WTC11 (cell line): ENCODE results near the gene ZNF710. TPM values are rescaled to one million over a fixed set of nuclear protein-coding genes. Genes with fewer than 3 reads are reported as not detected.

Experiments used
- ATAC-seq: fragments of 200-7000 bp; cut with Tn5 transposase; 2 replicates; pipeline ENCODE4 v1.10.0; 2021; ENCODE audit warnings: mild to moderate bottlenecking, moderate library complexity
- CTCF ChIA-PET: fragments of 300-600 bp; sonication (Branson Sonifier 250); formaldehyde crosslinking; loops from one replicate; lab custom pipeline; 2021; ENCODE audit warnings: antibody characterized with exemption; lab: Charles Lee
- POLR2A ChIA-PET: fragments of 350-600 bp; sonication (Branson Sonifier 250); formaldehyde crosslinking; loops from one replicate; lab custom pipeline; 2021; ENCODE audit warnings: antibody characterized with exemption; lab: Charles Lee
- DNase-seq: peaks from one replicate; pipeline ENCODE4 v3.0.0; 2021; ENCODE audit warnings: low spot score
- H3K27ac Mint-ChIP-seq: 2 replicates; pipeline ENCODE4 v1.8.0; 2021; ENCODE audit warnings: mixed read lengths
- H3K27me3 Mint-ChIP-seq: 2 replicates; pipeline ENCODE4 v1.8.0; 2021; ENCODE audit warnings: low read depth, mild to moderate bottlenecking, moderate library complexity, mixed read lengths
- H3K36me3 Mint-ChIP-seq: 2 replicates; pipeline ENCODE4 v1.8.0; 2021; ENCODE audit warnings: mixed read lengths
- H3K4me1 Mint-ChIP-seq: 2 replicates; pipeline ENCODE4 v1.8.0; 2022; ENCODE audit warnings: mixed read lengths
- H3K4me3 Mint-ChIP-seq: 2 replicates; pipeline ENCODE4 v1.8.0; 2021; ENCODE audit warnings: mild to moderate bottlenecking, moderate library complexity, mixed read lengths
- H3K9me3 Mint-ChIP-seq: 2 replicates; pipeline ENCODE4 v1.8.0; 2021; ENCODE audit warnings: mixed read lengths
- ATF2 ChIP-seq: sonication (generic); formaldehyde crosslinking; IDR thresholded peaks from 2 replicates; pipeline ENCODE4 v1.8.1; 2022; ENCODE audit warnings: low read depth, missing genetic modification reagents, borderline replicate concordance
- CBFB ChIP-seq: sonication (generic); formaldehyde crosslinking; IDR thresholded peaks from 2 replicates; pipeline ENCODE4 v1.8.1; 2022; ENCODE audit warnings: mild to moderate bottlenecking, low read depth, missing genetic modification reagents
- EMX1 ChIP-seq: fragments of 250-450 bp; sonication (Bioruptor Pico); IDR thresholded peaks from 2 replicates; pipeline ENCODE4 v1.8.0; 2021; ENCODE audit warnings: mild to moderate bottlenecking
- ESRRA ChIP-seq: sonication (generic); formaldehyde crosslinking; IDR thresholded peaks from 2 replicates; pipeline ENCODE4 v1.8.1; 2022; ENCODE audit warnings: mild to moderate bottlenecking, missing genetic modification reagents, borderline replicate concordance
- ETV6 ChIP-seq: sonication (generic); formaldehyde crosslinking; IDR thresholded peaks from 2 replicates; pipeline ENCODE4 v1.8.1; 2022; ENCODE audit warnings: mild to moderate bottlenecking, missing genetic modification reagents
- GTF2I ChIP-seq: fragments of 250-450 bp; sonication (Bioruptor Pico); conservative IDR thresholded peaks from 2 replicates; pipeline ENCODE4 v1.4.0; 2021; ENCODE audit warnings: mild to moderate bottlenecking
- JUN ChIP-seq: sonication (generic); formaldehyde crosslinking; IDR thresholded peaks from 2 replicates; pipeline ENCODE4 v1.8.0; 2023; ENCODE audit warnings: mild to moderate bottlenecking, missing genetic modification reagents
- MXD4 ChIP-seq: fragments of 250-450 bp; sonication (Bioruptor Pico); IDR thresholded peaks from 2 replicates; pipeline ENCODE4 v1.8.0; 2021; ENCODE audit warnings: mild to moderate bottlenecking, moderate library complexity, borderline replicate concordance
- MYBL2 ChIP-seq: sonication (generic); formaldehyde crosslinking; IDR thresholded peaks from 2 replicates; pipeline ENCODE4 v1.8.1; 2023; ENCODE audit warnings: mild to moderate bottlenecking, moderate library complexity, missing genetic modification reagents
- NFE2L1 ChIP-seq: sonication (generic); formaldehyde crosslinking; IDR thresholded peaks from 2 replicates; pipeline ENCODE4 v1.8.1; 2023; ENCODE audit warnings: missing genetic modification reagents
- NR2C2 ChIP-seq: sonication (generic); formaldehyde crosslinking; IDR thresholded peaks from 2 replicates; pipeline ENCODE4 v1.8.0; 2022; ENCODE audit warnings: mild to moderate bottlenecking, missing genetic modification reagents
- NR3C1 ChIP-seq: sonication (generic); formaldehyde crosslinking; conservative IDR thresholded peaks from 2 replicates; pipeline ENCODE4 v1.8.1; 2023; ENCODE audit warnings: low read depth, mild to moderate bottlenecking, missing genetic modification reagents
- OVOL2 ChIP-seq: fragments of 250-450 bp; sonication (Bioruptor Pico); IDR thresholded peaks from 2 replicates; pipeline ENCODE4 v1.9.0; 2021; ENCODE audit warnings: mild to moderate bottlenecking, borderline replicate concordance
- SOX15 ChIP-seq: fragments of 250-450 bp; sonication (Bioruptor Pico); IDR thresholded peaks from 2 replicates; pipeline ENCODE4 v1.9.0; 2021; ENCODE audit warnings: mild to moderate bottlenecking
- TEAD1 ChIP-seq: sonication (generic); formaldehyde crosslinking; IDR thresholded peaks from 2 replicates; pipeline ENCODE4 v1.8.0; 2022; ENCODE audit warnings: mild to moderate bottlenecking, missing genetic modification reagents
- ZNF317 ChIP-seq: sonication (generic); formaldehyde crosslinking; IDR thresholded peaks from 2 replicates; pipeline ENCODE4 v1.8.1; 2023; ENCODE audit warnings: low read depth, mild to moderate bottlenecking, moderate library complexity, missing genetic modification reagents, borderline replicate concordance
- ZNF416 ChIP-seq: fragments of 250-450 bp; sonication (Bioruptor Pico); IDR thresholded peaks from 2 replicates; pipeline ENCODE4 v1.9.0; 2021; ENCODE audit warnings: mild to moderate bottlenecking, inconsistent platforms
- ZNF512 ChIP-seq: sonication (generic); formaldehyde crosslinking; IDR thresholded peaks from 2 replicates; pipeline ENCODE4 v1.8.1; 2022; ENCODE audit warnings: missing genetic modification reagents, borderline replicate concordance
- total RNA-seq: library from RNA; stranded (reverse); gene quantifications from 3 replicates; pipeline ENCODE4 v1.2.3, GENCODE V29; 2021
- TF ChIP-seq, protein P1 (sequence below): sonication (generic); formaldehyde crosslinking; IDR thresholded peaks from 2 replicates; pipeline ENCODE4 v1.8.1; 2023; ENCODE audit warnings: mild to moderate bottlenecking, moderate library complexity, missing genetic modification reagents
- TF ChIP-seq, protein P2 (sequence below): sonication (generic); formaldehyde crosslinking; IDR thresholded peaks from 2 replicates; pipeline ENCODE4 v1.8.1; 2023; ENCODE audit warnings: mild to moderate bottlenecking, missing genetic modification reagents, moderate library complexity
- TF ChIP-seq, protein P3 (sequence below): sonication (generic); formaldehyde crosslinking; IDR thresholded peaks from 2 replicates; pipeline ENCODE4 v1.8.0; 2022; ENCODE audit warnings: mild to moderate bottlenecking, missing genetic modification reagents

The ZNF710 gene
- total RNA-seq, 1 experiment from 2014 or later, result 25.9 TPM

DNA sequence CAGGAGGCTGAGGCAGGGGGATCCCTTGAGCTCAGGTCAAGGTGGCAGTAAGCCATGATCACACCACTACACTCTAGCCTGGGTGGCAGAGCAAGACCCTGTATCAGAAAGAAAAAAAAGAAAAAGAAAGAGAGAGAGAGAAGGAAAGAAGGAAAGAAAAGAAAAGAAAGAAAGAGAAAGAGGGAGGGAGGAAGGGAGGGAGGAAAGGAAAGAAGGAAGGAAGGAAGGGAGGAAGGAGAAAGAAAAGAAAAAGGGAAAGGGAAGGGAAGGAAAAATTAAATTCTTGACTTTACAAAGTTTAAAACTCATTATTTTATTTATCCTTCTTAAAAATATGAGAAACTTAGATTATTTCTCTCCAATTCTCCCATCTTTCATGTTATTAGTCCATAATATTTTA is 118.2 kb downstream of the ZNF710 start (continued):
- TF ChIP-seq SOX15 (CRISPR knock-in tag) (no peak), ETV6 (CRISPR knock-in tag) (no peak), MXD4 (CRISPR knock-in tag) (no peak), ESRRA (CRISPR knock-in tag) (no peak), NR2C2 (CRISPR knock-in tag) (no peak), ZNF416 (no peak), ZNF512 (no peak)
- TF ChIP-seq, protein P1, sequence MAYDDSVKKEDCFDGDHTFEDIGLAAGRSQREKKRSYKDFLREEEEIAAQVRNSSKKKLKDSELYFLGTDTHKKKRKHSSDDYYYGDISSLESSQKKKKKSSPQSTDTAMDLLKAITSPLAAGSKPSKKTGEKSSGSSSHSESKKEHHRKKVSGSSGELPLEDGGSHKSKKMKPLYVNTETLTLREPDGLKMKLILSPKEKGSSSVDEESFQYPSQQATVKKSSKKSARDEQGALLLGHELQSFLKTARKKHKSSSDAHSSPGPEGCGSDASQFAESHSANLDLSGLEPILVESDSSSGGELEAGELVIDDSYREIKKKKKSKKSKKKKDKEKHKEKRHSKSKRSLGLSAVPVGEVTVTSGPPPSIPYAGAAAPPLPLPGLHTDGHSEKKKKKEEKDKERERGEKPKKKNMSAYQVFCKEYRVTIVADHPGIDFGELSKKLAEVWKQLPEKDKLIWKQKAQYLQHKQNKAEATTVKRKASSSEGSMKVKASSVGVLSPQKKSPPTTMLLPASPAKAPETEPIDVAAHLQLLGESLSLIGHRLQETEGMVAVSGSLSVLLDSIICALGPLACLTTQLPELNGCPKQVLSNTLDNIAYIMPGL (CRISPR knock-in tag), result no peak

DNA sequence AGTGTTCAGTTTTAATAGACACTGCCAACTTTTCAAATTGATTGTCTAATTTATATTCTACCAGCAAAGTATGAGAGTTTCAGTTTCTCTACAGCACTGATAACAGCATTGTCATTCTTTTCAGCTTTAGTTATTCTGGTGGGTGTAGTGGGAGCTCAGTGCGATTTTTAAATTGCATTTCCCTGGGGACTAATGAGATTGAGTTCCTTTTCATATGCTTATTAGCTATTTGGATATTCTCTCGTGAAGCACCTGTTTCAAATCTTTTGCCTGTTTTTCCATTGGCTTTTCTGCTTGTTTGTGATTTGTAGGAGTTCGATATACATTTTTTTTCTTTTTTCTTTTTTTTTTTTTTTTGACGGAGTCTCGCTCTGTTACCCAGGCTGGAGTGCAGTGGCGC is 120.0 kb downstream of the ZNF710 start:
- no peak for DNase-seq
- POLR2A ChIA-PET, result no interaction called here
- H3K4me1 Mint-ChIP-seq, result peaks cover 18% of the 10 kb centered on the region
- no peaks in the 10 kb centered on the region; the same call in 1 of the 2 replicates for H3K27me3 Mint-ChIP-seq
- peaks cover 2% of the 10 kb centered on the region for H3K9me3 Mint-ChIP-seq
- CTCF ChIA-PET, result interaction anchor here (0.7 to 1.9 kb wide), 5 partner anchors 14 to 1391 kb away, joined by 3 to 5 read pairs (median 4); partner anchors contain the start of genes CIB1 and GDPGP1
- ATAC-seq, result no peak
- H3K36me3 Mint-ChIP-seq, result no peaks in the 10 kb centered on the region
- no peak overlapping the region for H3K4me3 Mint-ChIP-seq
- TF ChIP-seq ZNF317 (CRISPR knock-in tag) (no peak), CBFB (CRISPR knock-in tag) (no peak), MYBL2 (CRISPR knock-in tag) (no peak), NR2C2 (CRISPR knock-in tag) (no peak)
- TF ChIP-seq, protein P1 (CRISPR knock-in tag), result no peak
- peak overlapping the region; percentile 31; the same call in 1 of the 2 replicates for H3K27ac Mint-ChIP-seq

- Mint-ChIP-seq H3K27me3 (no peaks in the 10 kb centered on the region; the same call in 1 of the 2 replicates), H3K4me1 (peaks cover 33% of the 10 kb centered on the region), H3K9me3 (no peaks in the 10 kb centered on the region), H3K4me3 (no peak overlapping the region), H3K36me3 (no peaks in the 10 kb centered on the region), H3K27ac (no peak overlapping the region)
- DNase-seq (no peak), ATAC-seq (no peak)
- CTCF ChIA-PET, result no interaction called here
- POLR2A ChIA-PET, result no interaction called here
- no peak for TF ChIP-seq MYBL2 (CRISPR knock-in tag)
- no peak for TF ChIP-seq GTF2I
- TF ChIP-seq ZNF416, result no peak
- no peak for TF ChIP-seq EMX1 (CRISPR knock-in tag)
- no peak for TF ChIP-seq NR2C2 (CRISPR knock-in tag)
- no peak for TF ChIP-seq OVOL2 (CRISPR knock-in tag)
- TF ChIP-seq NFE2L1 (CRISPR knock-in tag), result no peak
- no peak for TF ChIP-seq ZNF512
- TF ChIP-seq, protein P2, sequence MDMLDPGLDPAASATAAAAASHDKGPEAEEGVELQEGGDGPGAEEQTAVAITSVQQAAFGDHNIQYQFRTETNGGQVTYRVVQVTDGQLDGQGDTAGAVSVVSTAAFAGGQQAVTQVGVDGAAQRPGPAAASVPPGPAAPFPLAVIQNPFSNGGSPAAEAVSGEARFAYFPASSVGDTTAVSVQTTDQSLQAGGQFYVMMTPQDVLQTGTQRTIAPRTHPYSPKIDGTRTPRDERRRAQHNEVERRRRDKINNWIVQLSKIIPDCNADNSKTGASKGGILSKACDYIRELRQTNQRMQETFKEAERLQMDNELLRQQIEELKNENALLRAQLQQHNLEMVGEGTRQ (CRISPR knock-in tag), result no peak
- TF ChIP-seq NR3C1 (CRISPR knock-in tag), result no peak
- no peak for TF ChIP-seq TEAD1 (CRISPR knock-in tag)
- TF ChIP-seq JUN (CRISPR knock-in tag), result no peak
- TF ChIP-seq ATF2, result no peak
- TF ChIP-seq, protein P3, sequence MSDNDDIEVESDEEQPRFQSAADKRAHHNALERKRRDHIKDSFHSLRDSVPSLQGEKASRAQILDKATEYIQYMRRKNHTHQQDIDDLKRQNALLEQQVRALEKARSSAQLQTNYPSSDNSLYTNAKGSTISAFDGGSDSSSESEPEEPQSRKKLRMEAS (CRISPR knock-in tag), result no peak
These were observed 123.4 kb downstream of the ZNF710 start for GRCh38 chr15:90124507-90124906.
